OCI-LY7 (cell line): ENCODE data around the gene POU4F1.

Experiments used
- EZH2phosphoT487 ChIP-seq: fragments of 200-600 bp; sonication (generic); IDR thresholded peaks from 2 replicates; pipeline ENCODE4 v1.6.1; 2018; ENCODE audit warnings: low read depth, borderline replicate concordance, mild to moderate bottlenecking, mixed run types, antibody characterized with exemption, low read length, moderate library complexity, mixed read lengths
- TF ChIP-seq, protein P1 (sequence below): fragments of 200-600 bp; sonication (generic); conservative IDR thresholded peaks from 2 replicates; pipeline ENCODE4 v1.5.1; 2014; ENCODE audit warnings: mild to moderate bottlenecking, antibody characterized with exemption, low read length, moderate library complexity, mixed read lengths

DNA sequence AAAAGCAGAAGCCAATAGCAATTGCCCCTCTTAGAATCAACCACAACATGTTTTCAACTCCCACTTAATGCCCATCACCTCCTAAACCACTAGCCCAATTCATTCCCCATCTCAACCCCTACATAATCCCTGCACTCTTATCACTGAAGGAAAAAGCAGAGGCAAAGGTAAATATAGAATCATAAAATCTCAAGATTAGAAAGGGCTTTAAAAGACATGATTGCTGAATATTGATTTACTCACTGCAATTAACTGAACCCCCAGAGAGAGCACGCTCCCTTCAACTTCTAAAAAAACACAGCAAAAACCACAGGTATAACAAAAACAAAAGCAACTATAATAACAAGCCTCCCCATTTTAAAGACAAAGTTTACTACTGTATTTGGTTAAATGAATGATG is 15.1 kb upstream of the POU4F1 start:
- TF ChIP-seq, protein P1, sequence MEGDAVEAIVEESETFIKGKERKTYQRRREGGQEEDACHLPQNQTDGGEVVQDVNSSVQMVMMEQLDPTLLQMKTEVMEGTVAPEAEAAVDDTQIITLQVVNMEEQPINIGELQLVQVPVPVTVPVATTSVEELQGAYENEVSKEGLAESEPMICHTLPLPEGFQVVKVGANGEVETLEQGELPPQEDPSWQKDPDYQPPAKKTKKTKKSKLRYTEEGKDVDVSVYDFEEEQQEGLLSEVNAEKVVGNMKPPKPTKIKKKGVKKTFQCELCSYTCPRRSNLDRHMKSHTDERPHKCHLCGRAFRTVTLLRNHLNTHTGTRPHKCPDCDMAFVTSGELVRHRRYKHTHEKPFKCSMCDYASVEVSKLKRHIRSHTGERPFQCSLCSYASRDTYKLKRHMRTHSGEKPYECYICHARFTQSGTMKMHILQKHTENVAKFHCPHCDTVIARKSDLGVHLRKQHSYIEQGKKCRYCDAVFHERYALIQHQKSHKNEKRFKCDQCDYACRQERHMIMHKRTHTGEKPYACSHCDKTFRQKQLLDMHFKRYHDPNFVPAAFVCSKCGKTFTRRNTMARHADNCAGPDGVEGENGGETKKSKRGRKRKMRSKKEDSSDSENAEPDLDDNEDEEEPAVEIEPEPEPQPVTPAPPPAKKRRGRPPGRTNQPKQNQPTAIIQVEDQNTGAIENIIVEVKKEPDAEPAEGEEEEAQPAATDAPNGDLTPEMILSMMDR = no peak
- no peak for TF ChIP-seq EZH2phosphoT487
